Fibroblast of lung (primary cell): ENCODE data around the gene C4orf33.

Source experiments
- EZH2 ChIP-seq: IDR thresholded peaks from 2 replicates; pipeline ENCODE4 v1.5.1; 2012; ENCODE audit warnings: low read length, control low read depth, mild to moderate bottlenecking; ENCODE audit errors: missing control alignments
- TF ChIP-seq, protein P1 (sequence below), 2 donors: IDR thresholded peaks in 1 of 2; conservative IDR thresholded peaks in 1 of 2; 1 replicate in 1 of 2; 2 replicates in 1 of 2; pipeline ENCODE4 v1.5.1; 2011 to 2012; ENCODE audit warnings: low read length in 2 of 2, control low read depth in 1 of 2, inconsistent platforms in 1 of 2, low read depth in 1 of 2, mild to moderate bottlenecking in 1 of 2

DNA sequence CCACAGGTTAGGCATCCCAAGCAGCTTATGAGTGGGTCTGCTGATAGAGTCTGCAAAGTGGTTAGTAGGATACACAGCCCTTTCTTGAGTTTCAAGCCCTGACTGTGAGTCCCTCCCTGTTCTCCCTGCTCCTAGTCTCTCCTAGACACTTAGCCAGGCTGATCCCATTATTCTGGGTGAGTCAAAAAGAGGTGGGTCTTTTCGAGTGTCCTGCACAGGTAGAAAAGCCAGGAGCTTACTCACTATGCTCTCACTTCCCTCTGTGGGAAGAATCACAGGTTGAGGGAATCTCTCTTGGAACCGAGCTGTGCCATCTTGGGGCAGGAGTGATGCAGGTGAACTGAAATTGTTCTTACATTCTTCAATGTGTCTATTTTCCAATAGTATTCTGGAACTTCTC lies 32.3 kb upstream of the C4orf33 start:
- TF ChIP-seq, protein P1, sequence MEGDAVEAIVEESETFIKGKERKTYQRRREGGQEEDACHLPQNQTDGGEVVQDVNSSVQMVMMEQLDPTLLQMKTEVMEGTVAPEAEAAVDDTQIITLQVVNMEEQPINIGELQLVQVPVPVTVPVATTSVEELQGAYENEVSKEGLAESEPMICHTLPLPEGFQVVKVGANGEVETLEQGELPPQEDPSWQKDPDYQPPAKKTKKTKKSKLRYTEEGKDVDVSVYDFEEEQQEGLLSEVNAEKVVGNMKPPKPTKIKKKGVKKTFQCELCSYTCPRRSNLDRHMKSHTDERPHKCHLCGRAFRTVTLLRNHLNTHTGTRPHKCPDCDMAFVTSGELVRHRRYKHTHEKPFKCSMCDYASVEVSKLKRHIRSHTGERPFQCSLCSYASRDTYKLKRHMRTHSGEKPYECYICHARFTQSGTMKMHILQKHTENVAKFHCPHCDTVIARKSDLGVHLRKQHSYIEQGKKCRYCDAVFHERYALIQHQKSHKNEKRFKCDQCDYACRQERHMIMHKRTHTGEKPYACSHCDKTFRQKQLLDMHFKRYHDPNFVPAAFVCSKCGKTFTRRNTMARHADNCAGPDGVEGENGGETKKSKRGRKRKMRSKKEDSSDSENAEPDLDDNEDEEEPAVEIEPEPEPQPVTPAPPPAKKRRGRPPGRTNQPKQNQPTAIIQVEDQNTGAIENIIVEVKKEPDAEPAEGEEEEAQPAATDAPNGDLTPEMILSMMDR (conservative IDR thresholded peaks at IDR 0.05 in 1 of 2, IDR thresholded peaks at IDR 0.05 in 1 of 2; ENCODE audit: low read depth in 1 of 2, low read length in 2 of 2): no peak
- no peak for TF ChIP-seq EZH2
